Measurements from ENCODE around the gene VGLL1.

The VGLL1 gene

DNA sequence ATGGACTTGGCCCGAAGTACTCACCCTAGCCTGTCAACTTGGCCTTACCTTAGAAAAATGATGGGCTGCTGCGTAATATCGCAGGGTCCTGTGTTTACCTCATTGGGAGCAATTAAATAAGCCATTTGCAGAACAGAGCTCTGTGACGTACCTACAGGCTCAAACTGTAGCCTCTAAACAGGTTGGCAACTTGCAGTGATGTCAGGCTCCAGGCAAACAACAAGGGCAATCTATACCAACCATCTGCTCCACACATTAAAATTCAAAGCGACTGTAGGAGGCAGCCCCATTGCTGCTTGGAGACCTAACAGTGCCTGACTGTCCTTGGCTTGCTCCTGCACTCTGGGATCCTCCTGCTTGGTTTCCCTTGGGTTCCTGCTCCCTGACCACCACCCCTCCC is 17.2 kb downstream of the VGLL1 start:
- in situ Hi-C loops (cut with HindIII; ENCODE audit: low sequenced_read_pairs) = no loop called here

DNA sequence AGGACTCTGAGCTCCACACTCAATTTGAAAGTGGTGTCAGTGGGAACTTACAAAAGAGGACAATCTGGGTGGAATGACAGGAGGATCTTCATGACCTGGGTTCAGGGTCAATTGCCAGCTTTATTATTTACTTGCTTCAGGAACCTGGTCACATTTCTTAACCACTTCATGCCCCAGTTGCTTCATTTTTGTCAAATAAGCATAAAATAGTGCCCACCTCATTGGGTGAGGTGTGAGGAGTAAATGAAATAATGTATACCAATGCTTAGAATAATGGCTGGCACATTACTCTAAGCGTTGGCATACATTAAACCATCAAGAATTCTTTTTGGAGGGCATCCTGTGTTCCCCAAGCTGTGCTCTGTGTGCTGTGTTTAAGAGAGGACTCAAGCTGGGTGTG is 19.4 kb downstream of the VGLL1 start:
- in situ Hi-C loops (cut with HindIII; ENCODE audit: low sequenced_read_pairs) = no loop called here

DNA sequence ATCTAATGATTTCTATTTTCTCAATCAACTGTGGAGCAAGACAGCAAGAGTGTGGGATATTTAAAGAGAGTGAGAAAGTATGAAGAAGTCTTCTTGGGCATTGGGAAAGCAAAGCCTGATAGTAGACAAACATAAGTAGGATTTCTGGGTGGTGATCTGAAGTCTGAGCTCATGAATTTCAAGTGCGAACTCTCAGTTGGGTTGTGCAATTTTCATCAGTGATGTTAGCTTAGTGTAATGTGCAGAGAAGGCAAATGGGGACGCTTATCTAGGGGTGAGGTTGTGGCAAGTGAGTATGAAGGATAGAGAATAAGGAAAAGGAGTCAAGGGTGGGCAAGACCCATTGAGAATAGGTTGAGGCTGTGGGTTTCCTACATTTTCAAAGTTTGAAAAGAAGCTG is 23.7 kb downstream of the VGLL1 start:
- in situ Hi-C loops (cut with HindIII; ENCODE audit: low sequenced_read_pairs) = no loop called here

DNA sequence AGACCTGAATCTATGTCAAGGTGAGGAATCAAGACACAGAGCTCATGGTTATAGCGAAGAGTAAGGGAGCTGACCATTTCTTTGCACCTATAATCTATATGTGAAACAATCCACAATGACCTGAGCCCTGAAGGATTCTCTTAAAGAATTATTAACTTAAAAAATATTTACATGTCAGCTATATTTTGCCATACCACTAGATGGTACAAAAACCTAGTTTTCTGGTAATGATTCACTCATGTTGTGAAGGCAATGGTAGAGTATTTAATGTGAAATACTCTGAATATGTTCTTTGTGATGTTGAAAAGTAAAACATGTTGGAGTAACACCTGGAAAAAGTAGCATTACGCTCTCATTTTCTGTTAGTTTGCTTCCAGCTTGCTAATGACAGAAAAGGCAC is 40.0 kb downstream of the VGLL1 start:
- in situ Hi-C loops (cut with HindIII; ENCODE audit: low sequenced_read_pairs) = no loop called here

DNA sequence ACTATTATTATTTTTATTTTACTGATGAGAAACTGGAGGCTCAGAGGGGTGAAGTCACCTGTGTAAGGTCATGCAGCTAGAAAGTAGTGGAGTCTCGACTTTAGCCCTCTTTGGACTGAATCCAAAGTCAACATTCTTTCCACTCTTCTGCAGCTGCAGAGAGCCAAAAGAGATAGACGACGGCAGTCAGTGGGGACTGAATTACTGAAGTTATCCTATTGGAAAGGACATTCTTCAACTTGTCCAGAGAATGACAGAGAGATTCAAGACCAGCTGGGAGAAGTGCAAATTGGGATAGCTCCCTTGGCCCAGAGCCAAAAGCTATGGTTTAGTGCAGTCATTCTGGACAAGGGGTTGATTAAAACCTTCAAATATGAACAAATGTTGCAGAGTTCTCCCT is 42.5 kb downstream of the VGLL1 start:
- in situ Hi-C loops (cut with HindIII; ENCODE audit: low sequenced_read_pairs) = no loop called here

DNA sequence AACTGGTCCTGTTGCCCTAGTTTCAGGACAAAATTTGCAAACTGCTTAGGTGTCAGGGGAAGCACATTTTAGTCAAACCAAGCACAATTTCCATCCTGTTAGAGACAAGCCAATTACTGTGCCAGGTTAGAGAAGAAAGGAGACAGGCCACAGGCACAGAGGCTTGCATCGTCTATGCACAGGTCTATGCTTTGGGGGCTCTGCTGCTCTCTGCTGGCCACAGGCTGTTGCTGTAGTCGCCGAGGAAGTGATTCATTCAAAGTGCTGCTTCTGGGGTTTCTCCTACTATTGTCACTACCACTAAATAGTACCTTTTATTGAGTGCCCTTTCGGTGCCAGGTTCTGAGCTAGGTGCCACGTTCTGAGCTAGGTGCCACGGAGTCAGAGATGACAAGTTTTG is 45.5 kb downstream of the VGLL1 start:
- in situ Hi-C loops (cut with HindIII; ENCODE audit: low sequenced_read_pairs) = no loop called here

DNA sequence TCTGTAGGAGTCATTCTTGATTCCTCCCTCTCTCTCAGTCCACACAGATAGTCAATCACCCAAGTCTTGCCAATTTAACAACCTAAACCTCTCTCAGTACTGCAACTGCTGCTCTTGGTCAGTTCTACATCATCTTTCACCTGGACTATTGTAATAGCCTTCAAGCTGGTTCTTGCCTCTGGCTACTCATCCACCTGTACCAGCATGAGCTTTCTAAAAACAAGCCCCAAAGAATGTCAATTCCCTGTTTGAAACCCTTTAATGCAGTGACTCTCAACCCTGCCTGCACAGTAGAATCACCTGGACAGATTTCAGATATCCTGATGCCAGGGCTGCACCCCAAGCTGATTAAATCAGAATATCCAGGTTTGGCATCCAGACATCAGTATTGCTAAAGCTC is 48.3 kb downstream of the VGLL1 start:
- in situ Hi-C loops (cut with HindIII; ENCODE audit: low sequenced_read_pairs) = loop anchor here (5.0 kb wide), 1 partner anchor 37 kb away; no protein-coding TSS in a partner anchor

DNA sequence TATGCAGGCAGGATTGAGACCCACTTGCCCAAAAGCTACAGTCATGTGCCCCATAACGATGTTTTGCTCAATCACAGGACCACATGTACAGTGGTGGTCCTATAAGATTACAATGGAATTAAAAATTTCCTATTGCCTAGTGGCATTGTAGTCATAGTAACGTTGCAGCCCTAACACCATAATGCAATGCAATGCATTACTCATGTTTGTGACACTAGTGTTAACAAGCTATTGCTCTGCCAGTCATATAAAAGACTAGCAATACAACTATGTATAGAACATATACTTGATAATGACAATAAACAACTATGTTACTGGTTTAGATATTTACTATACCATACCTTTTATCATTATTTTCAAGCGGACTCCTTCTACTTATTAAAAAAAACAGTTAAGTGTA is 50.6 kb downstream of the VGLL1 start:
- in situ Hi-C loops (cut with HindIII; ENCODE audit: low sequenced_read_pairs) = loop anchor here (5.0 kb wide), 1 partner anchor 35 kb away; no protein-coding TSS in a partner anchor

DNA sequence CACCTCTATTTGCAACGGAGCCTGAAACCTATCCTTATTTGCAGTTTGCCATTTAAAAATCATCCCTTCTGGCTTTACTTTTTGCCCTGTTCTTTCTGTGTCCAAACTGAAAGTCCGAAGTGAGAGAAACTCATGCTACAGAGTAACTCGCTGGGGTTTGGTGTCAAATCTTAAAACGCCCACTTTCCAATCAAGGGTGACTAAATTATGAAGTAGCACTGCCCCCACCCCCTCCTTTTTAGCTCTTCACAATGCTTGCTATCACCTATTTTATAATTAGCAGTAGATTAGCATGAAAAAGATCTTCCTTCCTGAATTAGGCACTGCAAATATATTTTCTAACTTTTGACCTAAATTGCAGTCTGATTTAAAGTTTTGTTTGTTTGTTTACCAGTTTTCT is 52.5 kb downstream of the VGLL1 start:
- in situ Hi-C loops (cut with HindIII; ENCODE audit: low sequenced_read_pairs) = loop anchor here (5.0 kb wide), 1 partner anchor 33 kb away; no protein-coding TSS in a partner anchor

DNA sequence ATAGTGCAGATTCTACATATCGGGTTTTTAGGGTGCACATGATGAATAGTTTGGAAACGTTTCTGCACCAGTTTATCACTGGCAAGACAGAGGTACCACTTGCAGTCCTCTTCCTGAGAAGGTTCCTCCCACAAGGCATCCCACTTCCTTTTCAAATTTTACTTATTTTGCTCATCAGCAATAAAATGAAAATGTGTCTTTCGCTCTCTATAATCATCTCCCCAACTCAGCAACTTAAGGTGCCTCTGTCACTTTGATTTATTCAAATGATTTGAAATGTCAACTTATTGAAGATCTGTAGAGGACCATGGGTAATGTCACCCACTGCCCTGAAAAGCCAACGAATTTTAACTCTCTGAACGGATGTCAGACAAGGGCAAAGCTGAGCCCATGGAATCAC is 53.2 kb downstream of the VGLL1 start:
- in situ Hi-C loops (cut with HindIII; ENCODE audit: low sequenced_read_pairs) = no loop called here

DNA sequence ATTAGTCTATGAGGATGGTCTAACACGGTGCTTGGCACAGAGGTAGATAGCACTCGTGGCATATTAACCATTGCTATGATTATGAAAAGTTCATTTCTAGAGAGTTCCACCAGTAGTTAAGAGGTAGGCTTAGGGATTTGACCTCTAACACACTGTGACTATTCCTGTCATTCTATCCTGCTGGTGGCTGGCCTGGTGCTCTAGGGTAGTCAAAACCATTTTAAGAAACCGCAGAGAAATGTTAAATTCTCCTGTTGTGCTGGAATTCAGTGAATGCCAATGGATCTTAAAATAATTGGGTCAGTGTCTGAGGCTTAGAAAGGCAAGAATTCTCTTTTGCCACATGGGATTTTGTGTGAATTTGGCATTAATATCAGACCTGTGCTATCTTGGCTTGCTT is 53.9 kb downstream of the VGLL1 start:
- in situ Hi-C loops (cut with HindIII; ENCODE audit: low sequenced_read_pairs) = no loop called here

DNA sequence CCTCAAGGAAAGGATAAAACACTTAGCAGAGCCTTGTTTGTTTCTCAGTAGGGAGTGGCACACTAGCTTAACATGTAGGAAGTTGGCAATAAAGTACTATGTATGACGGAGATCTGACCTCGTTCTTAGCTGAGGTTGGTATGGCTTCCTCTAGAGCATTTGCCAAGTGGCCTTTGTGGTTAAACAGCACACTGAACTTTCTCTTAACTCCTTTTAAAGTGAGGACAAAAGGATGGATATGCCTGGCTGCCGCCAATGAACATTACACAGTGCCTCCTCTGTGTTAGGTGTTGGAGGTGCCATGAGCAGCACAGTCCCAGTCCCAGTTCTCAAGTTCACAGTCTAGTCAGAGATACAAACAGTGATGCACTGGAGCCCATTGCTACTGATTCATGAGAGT is 54.4 kb downstream of the VGLL1 start:
- in situ Hi-C loops (cut with HindIII; ENCODE audit: low sequenced_read_pairs) = no loop called here

DNA sequence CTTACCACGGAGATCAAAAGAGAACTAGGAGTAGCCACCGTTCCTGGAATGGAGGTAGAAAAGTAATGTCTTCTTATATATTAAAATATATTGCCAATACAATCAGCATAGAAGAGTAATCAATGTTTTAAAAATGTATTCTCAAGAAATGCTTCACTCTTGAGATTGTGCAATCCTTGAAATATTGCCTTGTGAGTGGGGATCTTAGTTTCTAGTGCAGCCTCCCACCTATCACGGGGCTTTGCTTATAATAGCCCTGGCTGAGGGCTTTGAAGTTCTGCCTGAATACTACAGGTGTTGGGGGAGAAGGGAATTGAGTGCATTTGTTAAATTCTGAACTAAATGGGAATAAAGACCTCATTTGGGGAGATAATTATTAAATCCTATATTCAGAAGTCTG is 55.5 kb downstream of the VGLL1 start:
- in situ Hi-C loops (cut with HindIII; ENCODE audit: low sequenced_read_pairs) = no loop called here

DNA sequence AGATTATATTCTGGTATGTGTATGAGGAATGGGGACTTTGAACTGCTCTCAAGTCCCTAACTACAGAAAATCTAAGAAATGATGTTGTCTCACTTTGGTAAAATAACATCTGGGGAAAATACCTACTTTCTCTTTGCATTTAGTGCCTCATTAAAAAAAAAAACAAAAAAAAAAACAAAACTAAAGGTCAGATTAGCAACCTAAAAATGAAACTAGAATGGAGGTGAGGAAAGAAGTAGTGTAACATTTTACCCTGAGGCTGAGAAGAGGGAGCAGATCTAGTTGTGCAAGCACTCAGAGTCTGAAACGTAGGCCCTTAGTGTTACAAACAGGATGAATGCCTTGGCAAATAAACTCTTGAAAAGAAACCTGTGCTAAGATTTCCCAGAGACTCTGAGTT is 56.0 kb downstream of the VGLL1 start:
- in situ Hi-C loops (cut with HindIII; ENCODE audit: low sequenced_read_pairs) = no loop called here

DNA sequence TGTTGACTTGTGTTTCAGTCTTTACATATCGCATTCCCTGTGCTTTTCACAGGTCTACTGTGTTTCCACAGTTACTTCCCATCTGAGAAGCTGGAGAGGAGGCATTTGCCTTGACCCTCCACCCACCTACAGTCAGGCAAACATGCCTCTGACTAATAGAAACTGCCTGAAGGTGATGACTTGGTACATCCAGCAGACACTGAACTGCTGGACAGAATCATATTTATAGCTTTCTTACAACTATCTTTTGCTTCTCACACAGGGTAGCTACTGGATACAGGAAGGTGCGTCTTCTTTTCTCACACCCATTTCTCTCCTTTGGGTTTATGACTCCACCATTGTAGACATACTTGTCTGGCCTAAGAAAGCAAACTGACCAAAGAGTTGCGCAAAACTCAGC is 58.0 kb downstream of the VGLL1 start:
- in situ Hi-C loops (cut with HindIII; ENCODE audit: low sequenced_read_pairs) = no loop called here

DNA sequence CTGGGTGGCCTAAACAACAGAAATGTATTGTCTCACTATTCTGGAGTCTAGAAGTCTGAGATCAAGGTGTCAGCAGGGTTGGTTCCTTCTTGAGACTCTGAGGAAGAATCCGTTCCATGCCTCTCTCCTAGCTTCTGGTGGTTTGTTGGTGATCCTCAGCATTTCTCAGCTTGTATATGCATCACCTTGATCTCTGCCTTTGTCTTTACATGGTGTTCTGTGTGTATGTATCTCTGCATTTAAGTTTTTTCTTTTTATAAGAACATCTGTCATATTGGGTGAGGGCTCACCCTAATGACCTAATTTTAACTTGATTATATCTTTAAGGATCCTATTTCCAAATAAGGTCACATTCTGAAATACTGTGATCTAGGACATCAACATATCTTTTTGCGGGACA is 65.3 kb downstream of the VGLL1 start:
- in situ Hi-C loops (cut with HindIII; ENCODE audit: low sequenced_read_pairs) = no loop called here

DNA sequence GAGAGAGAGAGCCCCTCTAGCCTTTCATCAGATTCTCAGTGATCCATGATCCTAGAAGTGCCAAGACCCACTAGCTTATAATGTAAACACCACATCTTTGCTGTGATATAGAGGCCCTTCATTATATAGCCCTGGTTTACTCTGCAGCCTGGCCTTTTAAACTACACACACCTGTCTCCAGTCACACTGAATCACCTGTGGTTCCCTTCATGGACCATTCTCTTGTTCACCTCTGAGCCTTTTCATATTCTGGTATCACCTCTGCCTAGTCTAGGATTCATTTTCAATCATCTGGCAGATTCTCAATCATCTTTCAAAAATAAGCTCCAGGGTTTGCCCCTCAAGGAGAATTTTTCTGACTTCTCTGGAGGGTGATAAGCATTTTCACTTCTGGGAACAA is 65.9 kb downstream of the VGLL1 start:
- in situ Hi-C loops (cut with HindIII; ENCODE audit: low sequenced_read_pairs) = no loop called here

DNA sequence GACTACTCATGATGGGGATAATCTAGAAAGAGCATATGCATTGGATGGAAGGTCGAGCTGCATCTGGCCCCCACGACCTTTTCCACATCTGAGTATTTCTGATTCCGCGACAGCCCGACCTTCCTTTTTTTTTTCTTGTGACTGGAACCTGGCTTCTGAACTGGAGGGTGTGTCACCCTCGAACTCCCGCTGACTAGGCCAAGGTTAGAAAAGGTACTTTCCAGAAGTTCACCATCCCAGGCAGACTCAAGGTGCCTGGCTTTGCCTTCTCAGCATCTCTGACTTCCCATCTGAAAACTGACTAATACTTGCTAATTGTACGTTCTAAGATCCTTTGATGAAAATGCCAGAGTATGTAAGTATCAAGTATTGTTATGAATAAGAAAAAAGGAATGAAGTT is 66.6 kb downstream of the VGLL1 start:
- in situ Hi-C loops (cut with HindIII; ENCODE audit: low sequenced_read_pairs) = no loop called here

DNA sequence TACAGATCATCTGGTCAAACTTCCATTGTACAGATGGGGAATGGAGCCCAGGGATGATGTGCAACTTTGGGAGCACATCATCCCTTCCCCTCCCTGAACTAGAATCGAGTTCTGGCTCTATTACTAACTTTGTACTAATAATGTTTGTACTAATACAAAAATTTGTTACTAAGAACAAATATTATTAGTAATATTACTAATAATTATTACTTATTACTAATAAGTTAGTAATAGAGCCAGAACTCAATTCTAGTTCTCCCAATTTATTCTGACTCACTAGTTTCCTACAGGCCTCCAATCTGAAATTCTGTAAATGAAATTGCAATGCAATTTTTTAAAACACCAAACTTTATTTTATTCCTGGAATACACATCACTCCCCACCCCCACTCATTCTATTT is 68.0 kb downstream of the VGLL1 start:
- in situ Hi-C loops (cut with HindIII; ENCODE audit: low sequenced_read_pairs) = no loop called here
